IMR-90 (cell line): ENCODE results near the gene ELAVL1. TPM values are rescaled to one million over a fixed set of nuclear protein-coding genes. Genes with fewer than 3 reads are reported as not detected.

Source experiments
- ATAC-seq: fragments of 200-7000 bp; cut with Tn5 transposase; 2 replicates; pipeline ENCODE4 v1.9.1; 2020; ENCODE audit warnings: low read depth, mild to moderate bottlenecking, moderate library complexity
- BruUV-seq: library from RNA; stranded (reverse); fragments of 400-500 nt; replicated peaks from 2 replicates; lab custom pipeline; 2021; lab: Mats Ljungman, UMichigan
- CTCF ChIA-PET: fragments of 300-600 bp; formaldehyde crosslinking; extraction: SDS; loops from one replicate; lab custom pipeline; 2021; ENCODE audit warnings: antibody characterized with exemption; lab: Yijun Ruan, JAX
- POLR2A ChIA-PET: fragments of 300-600 bp; sonication (Branson Sonifier 250); formaldehyde crosslinking; loops from one replicate; lab custom pipeline; 2022; ENCODE audit warnings: antibody characterized with exemption; ENCODE audit not compliant: unreplicated experiment; lab: Charles Lee
- DNase-seq: peaks from one replicate; pipeline ENCODE4 v3.0.0; 2013
- H2AFZ ChIP-seq: replicated peaks from 2 replicates; pipeline ENCODE3; 2013; ENCODE audit warnings: low read length, mild to moderate bottlenecking; ENCODE audit not compliant: poor library complexity
- H2AK5ac ChIP-seq: 2 replicates; pipeline ENCODE4 v1.6.1; 2013; ENCODE audit warnings: low read depth, low read length, inconsistent platforms
- H2AK9ac ChIP-seq: replicated peaks from 2 replicates; pipeline ENCODE3; 2013; ENCODE audit warnings: mild to moderate bottlenecking, low read depth, low read length, moderate library complexity; ENCODE audit not compliant: poor library complexity
- H2BK120ac ChIP-seq: 2 replicates; pipeline ENCODE4 v1.6.1; 2013; ENCODE audit warnings: low read depth, low read length, inconsistent platforms
- H2BK15ac ChIP-seq: 3 replicates; pipeline ENCODE4 v1.6.1; 2013; ENCODE audit warnings: low read depth, low read length, inconsistent platforms
- H2BK20ac ChIP-seq: 2 replicates; pipeline ENCODE4 v1.6.1; 2013; ENCODE audit warnings: low read depth, mild to moderate bottlenecking, inconsistent platforms, low read length, moderate library complexity
- H2BK5ac ChIP-seq: 2 replicates; pipeline ENCODE4 v1.6.1; 2013; ENCODE audit warnings: mild to moderate bottlenecking, low read depth, low read length, inconsistent platforms; ENCODE audit not compliant: poor library complexity, severe bottlenecking
- H3K14ac ChIP-seq: replicated peaks from 2 replicates; pipeline ENCODE4 v1.6.1; 2013; ENCODE audit warnings: low read depth, low read length, inconsistent platforms
- H3K18ac ChIP-seq: 2 replicates; pipeline ENCODE4 v1.6.1; 2013; ENCODE audit warnings: low read depth, low read length, control low read depth
- H3K23ac ChIP-seq: 2 replicates; pipeline ENCODE4 v1.6.1; 2013; ENCODE audit warnings: low read depth, low read length, inconsistent platforms
- H3K27ac ChIP-seq: 2 replicates; pipeline ENCODE4 v1.5.1; 2013; ENCODE audit warnings: mild to moderate bottlenecking, control low read depth, low read length; ENCODE audit not compliant: insufficient read depth
- H3K27me3 ChIP-seq: 2 replicates; pipeline ENCODE4 v1.6.1; 2013; ENCODE audit warnings: low read length; ENCODE audit not compliant: control insufficient read depth, insufficient read depth
- H3K36me3 ChIP-seq: 2 replicates; pipeline ENCODE4 v1.6.1; 2013; ENCODE audit warnings: low read length, mixed read lengths; ENCODE audit not compliant: control insufficient read depth, insufficient read depth
- H3K4ac ChIP-seq: 2 replicates; pipeline ENCODE4 v1.6.1; 2013; ENCODE audit warnings: low read depth, low read length, inconsistent platforms
- H3K4me1 ChIP-seq: 2 replicates; pipeline ENCODE4 v1.6.1; 2013; ENCODE audit warnings: low read length, mixed read lengths; ENCODE audit not compliant: control insufficient read depth, insufficient read depth
- H3K4me2 ChIP-seq: 2 replicates; pipeline ENCODE4 v1.6.1; 2013; ENCODE audit warnings: low read depth, mild to moderate bottlenecking, control low read depth, low read length, moderate library complexity
- H3K4me3 ChIP-seq: 2 replicates; pipeline ENCODE4 v1.5.1; 2013; ENCODE audit warnings: low read depth, mild to moderate bottlenecking, control low read depth, low read length, moderate library complexity; ENCODE audit not compliant: insufficient read depth
- H3K56ac ChIP-seq: 2 replicates; pipeline ENCODE4 v1.6.1; 2013; ENCODE audit warnings: low read length, inconsistent platforms; ENCODE audit not compliant: insufficient read depth; ENCODE audit errors: extremely low read depth
- H3K79me1 ChIP-seq, 2 experiments: 2 replicates each; pipeline ENCODE4 v1.6.1; 2013; ENCODE audit warnings: low read length in 2 of 2, inconsistent platforms in 1 of 2, low read depth in 1 of 2
- H3K9ac ChIP-seq: 2 replicates; pipeline ENCODE4 v1.6.1; 2013; ENCODE audit warnings: low read depth, low read length, control low read depth
- H3K9me1 ChIP-seq: 2 replicates; pipeline ENCODE4 v1.6.1; 2013; ENCODE audit warnings: low read length, inconsistent platforms; ENCODE audit not compliant: insufficient read depth
- H3K9me3 ChIP-seq: 2 replicates; pipeline ENCODE4 v1.6.1; 2013; ENCODE audit warnings: low read length; ENCODE audit not compliant: control insufficient read depth, insufficient read depth
- H4K20me1 ChIP-seq: 2 replicates; pipeline ENCODE4 v1.6.1; 2013; ENCODE audit warnings: low read length, inconsistent platforms; ENCODE audit not compliant: insufficient read depth
- H4K5ac ChIP-seq: 2 replicates; pipeline ENCODE4 v1.6.1; 2013; ENCODE audit warnings: mild to moderate bottlenecking, low read depth, low read length, control low read depth
- H4K8ac ChIP-seq, 2 experiments: 2 replicates each; pipeline ENCODE4 v1.6.1; 2013; ENCODE audit warnings: low read depth in 2 of 2, low read length in 2 of 2, control low read depth in 1 of 2, inconsistent platforms in 1 of 2
- H4K91ac ChIP-seq: 2 replicates; pipeline ENCODE4 v1.6.1; 2013; ENCODE audit warnings: low read depth, low read length, inconsistent platforms; ENCODE audit not compliant: insufficient read depth
- BHLHE40 ChIP-seq: fragments of 150-350 bp; IDR thresholded peaks from 2 replicates; pipeline ENCODE4 v1.6.1; 2016; ENCODE audit warnings: mild to moderate bottlenecking, low read depth, low read length
- CEBPB ChIP-seq: IDR thresholded peaks from 2 replicates; pipeline ENCODE4 v1.6.1; 2012; ENCODE audit warnings: low read depth, low read length, improper control_type of control experiment
- CHD1 ChIP-seq: IDR thresholded peaks from 2 replicates; pipeline ENCODE4 v1.6.1; 2012; ENCODE audit warnings: low read depth, low read length, improper control_type of control experiment
- FOS ChIP-seq: fragments of 150-350 bp; IDR thresholded peaks from 2 replicates; pipeline ENCODE4 v1.6.1; 2016; ENCODE audit warnings: low read depth, low read length
- MAZ ChIP-seq: IDR thresholded peaks from 2 replicates; pipeline ENCODE4 v1.6.1; 2012; ENCODE audit warnings: low read depth, mild to moderate bottlenecking, low read length, improper control_type of control experiment, moderate library complexity, borderline replicate concordance
- NFE2L2 ChIP-seq: fragments of 150-350 bp; IDR thresholded peaks from 2 replicates; pipeline ENCODE4 v1.6.1; 2016; ENCODE audit warnings: low read depth, mild to moderate bottlenecking, low read length
- POLR2A ChIP-seq: IDR thresholded peaks from 2 replicates; pipeline ENCODE4 v1.6.1; 2012; ENCODE audit warnings: mild to moderate bottlenecking, low read depth, low read length
- RAD21 ChIP-seq: IDR thresholded peaks from 2 replicates; pipeline ENCODE4 v1.6.1; 2012; ENCODE audit warnings: low read length, improper control_type of control experiment
- RCOR1 ChIP-seq: IDR thresholded peaks from 2 replicates; pipeline ENCODE4 v1.6.1; 2012; ENCODE audit warnings: mild to moderate bottlenecking, low read length, improper control_type of control experiment; ENCODE audit not compliant: insufficient replicate concordance
- RFX5 ChIP-seq: IDR thresholded peaks from 2 replicates; pipeline ENCODE4 v1.8.0; 2012; ENCODE audit warnings: low read depth, mild to moderate bottlenecking, low read length, moderate library complexity
- SMC3 ChIP-seq: fragments of 150-350 bp; IDR thresholded peaks from 2 replicates; pipeline ENCODE4 v1.6.1; 2016; ENCODE audit warnings: low read depth, mild to moderate bottlenecking, antibody characterized with exemption, low read length, moderate library complexity
- WGBS, 2 experiments: methylation state at CpG; one replicate each; pipeline versions ENCODE4 v1.1.5 to v1.1.7; 2013; ENCODE audit warnings: missing lambda C conversion rate in 2 of 2; ENCODE audit not compliant: insufficient read length in 1 of 2; ENCODE audit errors: extremely low coverage in 2 of 2; 5-methylcytosine and 5-hydroxymethylcytosine counted together
- dilution Hi-C: fragments of 300-500 bp; cut with HindIII; formaldehyde crosslinking; loops from one replicate; pipeline ENCODE4 v1.14.3; 2018; ENCODE audit warnings: low sequenced_read_pairs; ENCODE audit not compliant: unreplicated experiment
- in situ Hi-C: fragments of 300-500 bp; cut with MboI; formaldehyde crosslinking; loops from 3 replicates; pipeline ENCODE4 v1.14.3; 2019; ENCODE audit warnings: low sequenced_read_pairs, inconsistent platforms, mixed read lengths
- intact Hi-C: fragments of 100-400 bp; cut with micrococcal nuclease; formaldehyde crosslinking; loops from 2 replicates; pipeline ENCODE4 v1.10.0; 2022
- polyA plus RNA-seq, 3 experiments: library from polyadenylated mRNA; depleted of rRNA; stranded (reverse); fragments of >200 nt; gene quantifications; 2 replicates each; pipeline ENCODE4 v1.2.3, GENCODE V29; 2012; ENCODE audit warnings: low replicate concordance in 1 of 3
- total RNA-seq: library from RNA; depleted of rRNA; stranded (reverse); fragments of >200 nt; gene quantifications from 2 replicates; pipeline ENCODE4 v1.2.3, GENCODE V29; 2012
- TF ChIP-seq, protein P1 (sequence below): fragments of 150-350 bp; IDR thresholded peaks from 2 replicates; pipeline ENCODE4 v1.6.1; 2016; ENCODE audit warnings: low read depth, mild to moderate bottlenecking, low read length, moderate library complexity, borderline replicate concordance
- TF ChIP-seq, protein P2 (sequence below): fragments of 150-350 bp; IDR thresholded peaks from 2 replicates; pipeline ENCODE4 v1.6.1; 2017; ENCODE audit warnings: mild to moderate bottlenecking, antibody characterized with exemption, low read length, low read depth

Gene ELAVL1
- total and polyA plus RNA-seq, 2 of the 4 experiments (the other 2 are of a cell fraction) = 55.6 to 59.0 TPM

DNA sequence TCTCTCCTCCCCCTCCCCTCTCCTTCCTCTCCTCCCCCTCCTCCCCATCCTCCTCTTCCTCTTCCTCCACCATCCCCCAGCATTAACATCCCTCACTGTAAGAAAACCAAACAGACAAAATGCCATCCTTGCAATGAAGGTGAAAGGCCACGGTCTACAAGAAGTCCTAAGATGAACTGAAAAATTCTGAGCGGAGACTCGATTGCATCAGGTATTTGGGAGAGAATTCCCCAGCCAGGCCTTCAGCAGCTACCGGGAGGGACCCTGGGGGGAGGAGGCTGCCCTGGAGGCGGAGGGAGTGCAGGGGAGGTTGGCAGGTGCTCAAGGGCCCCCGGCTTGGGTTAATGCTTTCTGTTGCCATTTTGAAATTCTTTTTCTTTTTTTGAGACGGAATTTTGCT lies 51.9 kb downstream of the ELAVL1 start:
- in situ Hi-C loops (no loop called here), dilution Hi-C loops (no loop called here), intact Hi-C loops (no loop called here)
- H3K4ac ChIP-seq = no peak overlapping the region
- H4K8ac ChIP-seq = no peak overlapping the region
- no peak overlapping the region for H3K4me3 ChIP-seq
- H3K56ac ChIP-seq = no peak overlapping the region
- no peak overlapping the region for H3K18ac ChIP-seq
- no peaks in the 10 kb centered on the region for H3K27me3 ChIP-seq
- no peak overlapping the region for H3K9ac ChIP-seq
- H3K36me3 ChIP-seq = peaks cover 3% of the 10 kb centered on the region; the same call in 1 of the 2 replicates
- no TSS peak for BruUV-seq
- no peak overlapping the region for H2AK9ac ChIP-seq
- H3K14ac ChIP-seq = no peak overlapping the region
- ATAC-seq (peak; percentile 24; the same call in 1 of the 2 replicates), DNase-seq (no peak)
- no peak overlapping the region for H2BK20ac ChIP-seq
- H4K5ac ChIP-seq = no peak overlapping the region
- ChIA-PET POLR2A (no interaction called here), CTCF (interaction anchor here (0.9 kb wide), 1 partner anchor 48 kb away, joined by 4 read pairs; no protein-coding TSS in a partner anchor)
- no peak overlapping the region for H2AK5ac ChIP-seq
- WGBS, 2 experiments = 80% methylated on average over 2 of the region's 7 CpGs; no CpG with 5 or more reads in 1 of the 2 experiments
- TF ChIP-seq RFX5 (no peak), RCOR1 (no peak), CHD1 (no peak), POLR2A (no peak), NFE2L2 (no peak), CEBPB (no peak), FOS (no peak), SMC3 (no peak), BHLHE40 (no peak), RAD21 (no peak), MAZ (no peak)
- TF ChIP-seq, protein P1, sequence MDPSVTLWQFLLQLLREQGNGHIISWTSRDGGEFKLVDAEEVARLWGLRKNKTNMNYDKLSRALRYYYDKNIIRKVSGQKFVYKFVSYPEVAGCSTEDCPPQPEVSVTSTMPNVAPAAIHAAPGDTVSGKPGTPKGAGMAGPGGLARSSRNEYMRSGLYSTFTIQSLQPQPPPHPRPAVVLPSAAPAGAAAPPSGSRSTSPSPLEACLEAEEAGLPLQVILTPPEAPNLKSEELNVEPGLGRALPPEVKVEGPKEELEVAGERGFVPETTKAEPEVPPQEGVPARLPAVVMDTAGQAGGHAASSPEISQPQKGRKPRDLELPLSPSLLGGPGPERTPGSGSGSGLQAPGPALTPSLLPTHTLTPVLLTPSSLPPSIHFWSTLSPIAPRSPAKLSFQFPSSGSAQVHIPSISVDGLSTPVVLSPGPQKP = no peak
- TF ChIP-seq, protein P2, sequence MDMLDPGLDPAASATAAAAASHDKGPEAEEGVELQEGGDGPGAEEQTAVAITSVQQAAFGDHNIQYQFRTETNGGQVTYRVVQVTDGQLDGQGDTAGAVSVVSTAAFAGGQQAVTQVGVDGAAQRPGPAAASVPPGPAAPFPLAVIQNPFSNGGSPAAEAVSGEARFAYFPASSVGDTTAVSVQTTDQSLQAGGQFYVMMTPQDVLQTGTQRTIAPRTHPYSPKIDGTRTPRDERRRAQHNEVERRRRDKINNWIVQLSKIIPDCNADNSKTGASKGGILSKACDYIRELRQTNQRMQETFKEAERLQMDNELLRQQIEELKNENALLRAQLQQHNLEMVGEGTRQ = no peak
- no peak overlapping the region for H3K27ac ChIP-seq
- H2BK15ac ChIP-seq = no peak overlapping the region
- H3K4me2 ChIP-seq = no peak overlapping the region
- no peaks in the 10 kb centered on the region for H3K9me3 ChIP-seq
- no peaks in the 10 kb centered on the region for H3K79me1 ChIP-seq
- H2AFZ ChIP-seq = no peak overlapping the region
- no peaks in the 10 kb centered on the region; the same call in 1 of the 2 replicates for H4K20me1 ChIP-seq
- no peaks in the 10 kb centered on the region for H3K9me1 ChIP-seq
- no peaks in the 10 kb centered on the region; the same call in 1 of the 2 replicates for H3K4me1 ChIP-seq
- H4K91ac ChIP-seq = no peak overlapping the region
- H3K23ac ChIP-seq = no peak overlapping the region
- H2BK5ac ChIP-seq = no peak overlapping the region
- H2BK120ac ChIP-seq = no peak overlapping the region
